ENCODE measurements around the gene SH3BP4. TPM values are rescaled to one million over a fixed set of nuclear protein-coding genes. Genes with fewer than 3 reads are reported as not detected.

SH3BP4 gene
- total and polyA plus RNA-seq, 10 of the 15 experiments (the other 5 are each of a cell fraction or from before 2014, with no cell fraction given), result 0.03 to 0.36 TPM; not detected in 8

DNA sequence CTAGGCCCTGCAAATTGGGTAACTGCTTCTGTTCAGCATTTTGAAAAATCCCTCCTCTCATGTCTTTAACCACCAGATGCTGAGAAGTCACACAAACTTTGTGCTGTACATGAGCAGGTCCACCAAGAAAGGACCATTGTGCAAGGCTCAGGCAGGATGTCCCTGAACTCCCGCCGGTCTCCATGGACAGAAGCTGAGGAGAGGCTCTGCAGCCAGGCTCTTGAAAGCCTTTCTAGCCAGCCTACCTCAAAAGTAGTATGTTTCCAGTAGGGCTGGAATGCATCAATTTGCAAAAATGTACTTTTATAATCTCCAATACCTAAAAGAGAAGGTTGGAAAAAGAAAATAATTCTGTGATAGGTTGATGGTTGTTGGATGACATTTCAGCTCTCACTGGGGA is 47.0 kb upstream of the SH3BP4 start:
- no peak overlapping the region for H2AFZ ChIP-seq (ENCODE audit: control insufficient read depth, low read depth, low read length)
- intact Hi-C loops (cut with micrococcal nuclease; ENCODE audit: unreplicated experiment) (no loop called here), in situ Hi-C loops (cut with MboI) (no loop called here)
- H3K9me3 ChIP-seq (replicated peaks; ENCODE audit: control insufficient read depth, insufficient read depth, low read length), result no peaks in the 10 kb centered on the region
- BruUV-seq (replicated peaks), result no TSS peak
- no peaks in the 10 kb centered on the region for H3K36me3 ChIP-seq (ENCODE audit: control insufficient read depth in 2 of 2, insufficient read depth in 2 of 2, low read length in 1 of 2)
- DNase-seq (ENCODE audit: low read depth, low spot score), result no peak
- no peaks in the 10 kb centered on the region for H3K79me2 ChIP-seq (ENCODE audit: control insufficient read depth, insufficient read depth, low read length)
- ChIA-PET POLR2A (no interaction called here), CTCF (no interaction called here), SMC1A (ENCODE audit: uncharacterized antibody, unreplicated experiment) (no interaction called here), RAD21 (ENCODE audit: unreplicated experiment) (no interaction called here)
- H3K4me3 ChIP-seq, result no peak overlapping the region
- no peaks in the 10 kb centered on the region for H3K27me3 ChIP-seq (replicated peaks in 1 of 2; ENCODE audit: control insufficient read depth in 2 of 2, insufficient read depth in 2 of 2, low read length in 1 of 2)
- no peaks in the 10 kb centered on the region for H4K20me1 ChIP-seq (ENCODE audit: control insufficient read depth, insufficient read depth)
- no peaks in the 10 kb centered on the region for H3K4me1 ChIP-seq (ENCODE audit: control insufficient read depth, insufficient read depth, low read length)
- 3% methylated on average over 2 of the region's 2 CpGs for WGBS (ENCODE audit: insufficient coverage, insufficient replicate concordance, low lambda C conversion rate, missing lambda C conversion rate)
- no peak for ATAC-seq
- TF ChIP-seq, protein P1, sequence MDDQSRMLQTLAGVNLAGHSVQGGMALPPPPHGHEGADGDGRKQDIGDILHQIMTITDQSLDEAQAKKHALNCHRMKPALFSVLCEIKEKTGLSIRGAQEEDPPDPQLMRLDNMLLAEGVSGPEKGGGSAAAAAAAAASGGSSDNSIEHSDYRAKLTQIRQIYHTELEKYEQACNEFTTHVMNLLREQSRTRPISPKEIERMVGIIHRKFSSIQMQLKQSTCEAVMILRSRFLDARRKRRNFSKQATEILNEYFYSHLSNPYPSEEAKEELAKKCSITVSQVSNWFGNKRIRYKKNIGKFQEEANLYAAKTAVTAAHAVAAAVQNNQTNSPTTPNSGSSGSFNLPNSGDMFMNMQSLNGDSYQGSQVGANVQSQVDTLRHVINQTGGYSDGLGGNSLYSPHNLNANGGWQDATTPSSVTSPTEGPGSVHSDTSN (IDR thresholded peaks at IDR 0.05; ENCODE audit: insufficient replicate concordance, low read depth, low read length), result no peak
- TF ChIP-seq STAT3 (IDR thresholded peaks at IDR 0.05; ENCODE audit: low read depth, low read length), result no peak
- TF ChIP-seq, protein P2, sequence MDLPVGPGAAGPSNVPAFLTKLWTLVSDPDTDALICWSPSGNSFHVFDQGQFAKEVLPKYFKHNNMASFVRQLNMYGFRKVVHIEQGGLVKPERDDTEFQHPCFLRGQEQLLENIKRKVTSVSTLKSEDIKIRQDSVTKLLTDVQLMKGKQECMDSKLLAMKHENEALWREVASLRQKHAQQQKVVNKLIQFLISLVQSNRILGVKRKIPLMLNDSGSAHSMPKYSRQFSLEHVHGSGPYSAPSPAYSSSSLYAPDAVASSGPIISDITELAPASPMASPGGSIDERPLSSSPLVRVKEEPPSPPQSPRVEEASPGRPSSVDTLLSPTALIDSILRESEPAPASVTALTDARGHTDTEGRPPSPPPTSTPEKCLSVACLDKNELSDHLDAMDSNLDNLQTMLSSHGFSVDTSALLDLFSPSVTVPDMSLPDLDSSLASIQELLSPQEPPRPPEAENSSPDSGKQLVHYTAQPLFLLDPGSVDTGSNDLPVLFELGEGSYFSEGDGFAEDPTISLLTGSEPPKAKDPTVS (IDR thresholded peaks at IDR 0.05; ENCODE audit: low read depth, low read length), result no peak
- TF ChIP-seq, protein P3, sequence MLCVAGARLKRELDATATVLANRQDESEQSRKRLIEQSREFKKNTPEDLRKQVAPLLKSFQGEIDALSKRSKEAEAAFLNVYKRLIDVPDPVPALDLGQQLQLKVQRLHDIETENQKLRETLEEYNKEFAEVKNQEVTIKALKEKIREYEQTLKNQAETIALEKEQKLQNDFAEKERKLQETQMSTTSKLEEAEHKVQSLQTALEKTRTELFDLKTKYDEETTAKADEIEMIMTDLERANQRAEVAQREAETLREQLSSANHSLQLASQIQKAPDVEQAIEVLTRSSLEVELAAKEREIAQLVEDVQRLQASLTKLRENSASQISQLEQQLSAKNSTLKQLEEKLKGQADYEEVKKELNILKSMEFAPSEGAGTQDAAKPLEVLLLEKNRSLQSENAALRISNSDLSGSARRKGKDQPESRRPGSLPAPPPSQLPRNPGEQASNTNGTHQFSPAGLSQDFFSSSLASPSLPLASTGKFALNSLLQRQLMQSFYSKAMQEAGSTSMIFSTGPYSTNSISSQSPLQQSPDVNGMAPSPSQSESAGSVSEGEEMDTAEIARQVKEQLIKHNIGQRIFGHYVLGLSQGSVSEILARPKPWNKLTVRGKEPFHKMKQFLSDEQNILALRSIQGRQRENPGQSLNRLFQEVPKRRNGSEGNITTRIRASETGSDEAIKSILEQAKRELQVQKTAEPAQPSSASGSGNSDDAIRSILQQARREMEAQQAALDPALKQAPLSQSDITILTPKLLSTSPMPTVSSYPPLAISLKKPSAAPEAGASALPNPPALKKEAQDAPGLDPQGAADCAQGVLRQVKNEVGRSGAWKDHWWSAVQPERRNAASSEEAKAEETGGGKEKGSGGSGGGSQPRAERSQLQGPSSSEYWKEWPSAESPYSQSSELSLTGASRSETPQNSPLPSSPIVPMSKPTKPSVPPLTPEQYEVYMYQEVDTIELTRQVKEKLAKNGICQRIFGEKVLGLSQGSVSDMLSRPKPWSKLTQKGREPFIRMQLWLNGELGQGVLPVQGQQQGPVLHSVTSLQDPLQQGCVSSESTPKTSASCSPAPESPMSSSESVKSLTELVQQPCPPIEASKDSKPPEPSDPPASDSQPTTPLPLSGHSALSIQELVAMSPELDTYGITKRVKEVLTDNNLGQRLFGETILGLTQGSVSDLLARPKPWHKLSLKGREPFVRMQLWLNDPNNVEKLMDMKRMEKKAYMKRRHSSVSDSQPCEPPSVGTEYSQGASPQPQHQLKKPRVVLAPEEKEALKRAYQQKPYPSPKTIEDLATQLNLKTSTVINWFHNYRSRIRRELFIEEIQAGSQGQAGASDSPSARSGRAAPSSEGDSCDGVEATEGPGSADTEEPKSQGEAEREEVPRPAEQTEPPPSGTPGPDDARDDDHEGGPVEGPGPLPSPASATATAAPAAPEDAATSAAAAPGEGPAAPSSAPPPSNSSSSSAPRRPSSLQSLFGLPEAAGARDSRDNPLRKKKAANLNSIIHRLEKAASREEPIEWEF (IDR thresholded peaks at IDR 0.05; ENCODE audit: insufficient replicate concordance, low read depth, low read length), result no peak
- no peak for TF ChIP-seq JUND (IDR thresholded peaks at IDR 0.05; ENCODE audit: low read depth, low read length)
- no peak for TF ChIP-seq MEF2A (IDR thresholded peaks at IDR 0.05; ENCODE audit: insufficient read depth, low read depth, low read length)
- TF ChIP-seq WRNIP1 (IDR thresholded peaks at IDR 0.05; ENCODE audit: borderline replicate concordance, low read depth, low read length), result no peak
- no peak for TF ChIP-seq PML (IDR thresholded peaks at IDR 0.05; ENCODE audit: low read length)
- TF ChIP-seq ZZZ3 (IDR thresholded peaks at IDR 0.05; ENCODE audit: control insufficient read depth, insufficient read length, low read depth), result no peak
- no peak for TF ChIP-seq EED (IDR thresholded peaks at IDR 0.05; ENCODE audit: low read depth)
- TF ChIP-seq NFYA (IDR thresholded peaks at IDR 0.05; ENCODE audit: borderline replicate concordance, low read depth, low read length), result no peak
- TF ChIP-seq MTA2 (IDR thresholded peaks at IDR 0.05; ENCODE audit: low read depth), result no peak
- no peak for TF ChIP-seq SIX5 (IDR thresholded peaks at IDR 0.05; ENCODE audit: low read depth, low read length, severe bottlenecking)
- no peak overlapping the region for H3K27ac ChIP-seq (ENCODE audit: control insufficient read depth, insufficient read depth)
- no peak for FAIRE-seq
- no peak overlapping the region for H3K9ac ChIP-seq (ENCODE audit: control insufficient read depth, insufficient read depth, low read length)
- no peak overlapping the region for H3K4me2 ChIP-seq (ENCODE audit: control insufficient read depth, insufficient read depth)

Measured in GM12878 (cell line).